Inflammatory macrophage (primary cell): Measurements from ENCODE around the gene MEGF9.
A peak's percentile ranks its signal among the peaks of the same experiment; 100 is the strongest.

Experiments used
- DNase-seq, 2 donors: peaks; one replicate each; pipeline ENCODE4 v3.0.0-alpha.2; 2020 to 2022

The MEGF9 gene

DNA sequence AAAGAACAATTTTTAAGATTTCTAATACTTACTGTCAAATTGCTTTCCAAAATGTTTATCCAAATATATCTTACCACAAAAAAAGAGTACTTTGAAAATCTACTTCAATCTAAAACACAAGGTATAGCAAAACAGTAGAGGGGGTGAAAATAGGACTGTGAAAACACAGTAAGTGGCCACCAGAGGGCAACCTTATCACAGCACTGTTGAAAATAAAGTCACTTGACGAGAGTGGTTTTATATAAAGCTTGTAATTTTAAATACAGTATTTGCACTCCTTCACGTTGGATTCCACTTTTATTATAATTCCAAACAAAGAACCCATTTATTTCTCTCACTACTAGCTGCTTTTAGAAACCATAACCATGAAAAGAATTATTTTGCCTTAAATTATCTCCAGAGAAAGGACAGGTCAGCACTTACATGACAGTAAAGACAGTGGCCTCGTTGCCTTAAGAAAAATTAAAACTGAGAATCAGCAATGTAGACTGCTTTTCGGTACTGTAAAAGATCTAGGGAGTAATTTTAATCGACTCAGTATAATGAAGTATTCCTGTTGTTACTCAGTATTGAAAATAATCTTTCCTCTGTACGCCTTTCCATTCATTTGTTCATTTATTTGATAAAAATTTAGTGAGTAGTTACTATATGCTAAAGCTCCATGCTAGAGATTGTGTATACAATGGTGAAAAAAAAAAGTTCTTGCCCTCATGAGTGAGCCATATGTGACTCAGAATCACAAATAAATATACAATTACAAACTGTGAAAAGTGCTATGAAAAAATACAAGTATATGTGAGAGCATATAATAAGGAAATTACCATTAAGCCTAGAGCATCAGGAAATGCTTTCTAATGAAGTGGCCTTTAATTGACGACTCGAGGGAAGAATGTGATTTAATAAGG lies 94.3 kb downstream of the MEGF9 start:
- peak; percentile 73 to 79 for DNase-seq

DNA sequence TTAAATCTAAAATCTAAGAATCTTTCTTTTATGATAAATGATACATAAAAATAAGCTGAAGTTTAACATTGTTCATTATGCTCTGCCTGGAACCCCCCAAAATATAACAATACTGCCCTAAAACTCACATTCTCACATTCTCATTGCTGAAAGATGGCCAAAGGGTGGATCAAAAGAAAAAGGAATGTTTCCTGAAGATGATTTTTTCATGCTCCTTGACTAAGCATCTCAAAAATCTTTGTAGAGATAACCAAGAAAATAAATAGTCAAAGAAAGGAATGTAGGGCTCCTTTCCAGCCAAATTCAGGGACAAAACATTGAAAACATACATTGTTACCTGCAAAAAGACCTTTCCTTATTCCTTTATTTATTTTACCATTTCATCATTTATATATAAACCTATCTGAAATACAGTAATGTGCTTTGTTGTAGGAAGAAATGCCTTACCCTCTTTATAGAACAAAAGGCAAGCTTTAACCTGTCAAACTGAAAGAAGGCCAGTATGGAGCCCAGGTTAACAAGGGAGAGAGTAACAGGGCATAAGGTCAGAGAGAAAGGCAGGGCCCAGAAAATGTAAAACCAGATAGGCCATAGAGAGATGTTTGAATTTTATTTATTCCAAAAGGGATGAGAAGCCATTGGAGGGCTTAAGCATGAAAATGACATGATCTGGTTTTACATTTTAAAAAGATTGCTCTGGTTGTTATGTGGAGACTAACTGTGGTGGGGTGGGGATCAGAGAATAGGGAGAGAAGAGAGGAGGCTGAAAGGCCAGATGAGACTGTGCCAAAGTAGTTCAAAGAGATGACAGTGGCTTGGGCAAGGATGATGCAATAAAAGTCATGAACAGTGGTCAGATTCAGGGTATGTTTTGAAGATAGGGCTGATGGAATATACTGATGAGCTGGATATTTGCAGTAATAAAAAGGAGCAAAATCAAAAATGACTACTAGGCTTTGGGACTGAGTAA lies 97.0 kb downstream of the MEGF9 start:
- no peak for DNase-seq

DNA sequence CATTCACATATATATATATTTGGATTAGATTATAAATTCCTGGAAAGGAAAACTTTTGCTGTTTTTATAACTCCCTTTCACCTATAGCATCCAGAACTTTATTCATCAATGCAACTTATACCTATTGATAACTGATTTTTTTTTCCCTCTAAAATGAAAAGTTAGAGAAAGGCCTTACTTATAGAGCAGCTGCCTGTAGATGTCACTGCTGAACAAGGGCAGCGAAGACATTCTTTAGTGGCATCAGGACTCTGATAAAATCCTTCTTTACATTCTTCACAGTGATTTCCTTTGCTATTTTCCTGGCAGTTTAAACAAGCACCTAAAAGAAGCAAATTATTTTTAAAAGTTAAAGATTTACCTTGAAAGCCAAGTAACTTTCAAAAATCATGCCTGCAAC lies 102.1 kb downstream of the MEGF9 start:
- DNase-seq = no peak

DNA sequence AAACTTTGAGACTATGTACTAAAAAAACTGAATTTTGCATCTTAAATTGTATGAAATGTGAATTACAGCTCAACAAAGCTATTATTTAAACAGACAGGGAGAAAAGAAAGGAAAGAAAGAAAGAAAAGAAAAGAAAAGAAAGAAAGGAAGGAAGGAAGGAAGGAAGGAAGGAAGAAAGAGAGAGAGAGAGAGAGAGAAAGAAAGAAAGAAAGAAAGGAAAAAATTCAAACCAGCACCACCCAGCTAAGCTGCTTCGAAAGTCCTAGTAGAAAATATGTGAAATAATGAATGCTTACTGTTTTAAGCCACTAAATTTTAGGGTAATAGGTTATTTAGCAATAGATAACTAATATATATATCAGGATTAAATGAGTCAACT lies 102.6 kb downstream of the MEGF9 start:
- no peak for DNase-seq

DNA sequence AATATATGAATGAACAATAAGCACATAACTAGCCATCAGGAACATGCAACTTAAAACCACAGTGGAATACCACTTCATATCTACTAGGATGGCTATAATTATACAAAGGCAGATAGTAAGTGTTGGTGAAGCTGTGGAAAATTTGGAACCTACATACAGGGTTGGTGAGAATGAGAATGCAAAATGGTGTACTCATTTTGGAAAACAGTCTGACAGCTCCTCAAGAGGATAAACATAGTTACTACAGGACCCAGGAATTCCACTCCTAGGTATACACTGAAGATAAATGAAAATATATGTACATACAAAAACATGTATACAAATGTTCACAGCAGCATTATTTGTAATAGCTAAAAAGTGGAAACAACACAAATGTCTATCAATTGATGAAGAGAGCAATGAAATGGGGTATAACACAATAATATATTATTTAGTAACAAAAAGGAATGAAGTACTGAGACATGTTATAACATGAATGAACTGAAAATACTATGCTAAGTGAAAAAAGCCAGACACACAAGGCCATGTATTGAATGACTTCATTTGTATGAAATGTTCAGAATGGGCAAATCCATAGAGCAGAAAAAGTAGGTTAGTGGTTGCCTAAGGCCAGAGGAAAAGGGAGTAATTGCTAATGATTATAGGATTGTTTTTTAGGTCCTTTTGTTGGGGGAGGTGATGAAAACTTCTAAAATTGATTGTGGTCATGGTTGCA lies 103.1 kb downstream of the MEGF9 start:
- peak in 1 of 2 donors; percentile 24 for DNase-seq

DNA sequence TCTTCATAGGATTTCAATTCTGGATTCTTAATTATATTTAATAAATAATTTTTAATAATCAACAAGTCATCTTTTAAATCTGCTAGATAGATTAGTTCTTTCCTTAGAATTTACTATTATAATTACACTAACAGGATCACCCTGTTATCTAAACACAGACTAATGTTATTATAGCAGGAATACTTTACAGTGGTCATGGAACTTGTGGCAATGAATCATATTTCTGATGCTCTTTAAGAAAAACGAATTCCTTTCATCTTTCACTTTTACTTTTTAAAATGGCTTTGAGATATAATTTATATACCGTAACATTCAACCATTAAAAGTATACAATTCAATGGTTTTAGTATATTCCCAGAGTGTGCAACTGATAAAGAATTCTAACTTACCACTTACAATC lies 104.6 kb downstream of the MEGF9 start:
- DNase-seq = no peak

DNA sequence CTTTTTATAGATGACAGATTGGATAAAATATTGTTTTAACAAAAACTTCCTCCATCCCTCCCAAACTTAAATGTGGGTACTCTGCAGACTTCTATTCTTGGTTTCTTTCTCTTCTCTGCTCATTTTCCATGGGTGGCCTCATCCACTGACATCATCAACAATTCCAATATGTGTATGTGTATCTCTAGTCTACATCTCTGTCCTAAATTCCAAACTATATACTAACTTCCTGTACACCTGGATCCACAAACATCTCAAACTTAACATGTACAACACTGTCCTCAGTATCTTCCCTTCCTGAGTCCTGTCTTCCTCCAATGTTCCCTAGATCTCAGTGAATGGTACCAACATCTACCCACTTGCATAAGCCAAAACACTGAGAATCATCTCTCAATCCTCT lies 105.8 kb downstream of the MEGF9 start:
- DNase-seq = no peak

DNA sequence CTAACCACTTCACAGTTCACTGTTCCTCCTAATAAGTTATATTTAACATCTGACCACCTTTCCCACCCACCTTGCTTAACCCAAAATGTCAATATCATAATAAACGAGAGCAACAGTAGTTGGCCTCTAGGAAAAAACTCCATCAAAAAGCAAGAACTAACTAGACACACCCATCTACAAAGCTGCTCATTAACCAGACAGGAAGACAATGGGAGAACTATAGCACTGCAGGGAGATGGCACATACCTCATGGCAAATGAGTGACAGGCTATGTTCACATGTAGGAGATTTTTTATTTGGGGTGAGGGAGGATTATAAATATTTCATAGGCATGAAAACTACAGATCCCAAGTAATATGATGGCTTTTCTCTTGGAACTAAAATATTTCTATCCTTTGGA lies 110.7 kb downstream of the MEGF9 start:
- DNase-seq = no peak

DNA sequence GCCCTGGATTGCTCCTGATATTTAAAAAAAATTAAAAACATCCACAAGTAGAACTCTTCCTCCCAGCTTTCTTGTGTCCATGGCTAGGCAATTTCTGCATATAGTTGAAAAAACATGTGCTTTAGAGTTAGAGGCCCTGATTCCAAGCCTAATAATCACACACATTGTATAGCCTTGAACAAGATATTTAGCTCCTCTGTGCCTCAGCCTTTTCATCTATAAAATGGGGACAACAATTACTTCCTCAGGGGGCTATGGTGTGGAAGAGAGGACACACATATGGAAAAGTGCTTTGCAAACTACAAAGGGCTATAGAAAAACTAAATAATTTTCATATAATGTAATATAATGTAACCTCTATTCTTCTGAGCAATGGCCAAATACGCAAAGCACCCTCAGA lies 111.3 kb downstream of the MEGF9 start:
- DNase-seq = no peak

DNA sequence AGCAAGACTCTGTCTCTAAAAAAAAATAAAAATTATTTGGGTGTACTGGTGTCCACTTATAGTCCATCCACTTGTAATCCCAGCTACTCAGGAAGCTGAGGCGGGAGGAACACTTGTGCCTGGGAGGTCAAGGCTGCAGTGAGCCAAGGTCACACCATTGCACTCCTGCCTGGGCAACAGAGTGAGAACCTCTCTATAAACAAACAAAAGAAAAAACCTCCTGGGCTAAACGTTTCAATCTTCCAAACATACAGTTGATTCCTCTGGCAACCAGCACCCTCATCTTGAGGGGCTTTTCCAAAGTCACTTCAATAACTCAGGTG lies 120.4 kb downstream of the MEGF9 start:
- DNase-seq = no peak

DNA sequence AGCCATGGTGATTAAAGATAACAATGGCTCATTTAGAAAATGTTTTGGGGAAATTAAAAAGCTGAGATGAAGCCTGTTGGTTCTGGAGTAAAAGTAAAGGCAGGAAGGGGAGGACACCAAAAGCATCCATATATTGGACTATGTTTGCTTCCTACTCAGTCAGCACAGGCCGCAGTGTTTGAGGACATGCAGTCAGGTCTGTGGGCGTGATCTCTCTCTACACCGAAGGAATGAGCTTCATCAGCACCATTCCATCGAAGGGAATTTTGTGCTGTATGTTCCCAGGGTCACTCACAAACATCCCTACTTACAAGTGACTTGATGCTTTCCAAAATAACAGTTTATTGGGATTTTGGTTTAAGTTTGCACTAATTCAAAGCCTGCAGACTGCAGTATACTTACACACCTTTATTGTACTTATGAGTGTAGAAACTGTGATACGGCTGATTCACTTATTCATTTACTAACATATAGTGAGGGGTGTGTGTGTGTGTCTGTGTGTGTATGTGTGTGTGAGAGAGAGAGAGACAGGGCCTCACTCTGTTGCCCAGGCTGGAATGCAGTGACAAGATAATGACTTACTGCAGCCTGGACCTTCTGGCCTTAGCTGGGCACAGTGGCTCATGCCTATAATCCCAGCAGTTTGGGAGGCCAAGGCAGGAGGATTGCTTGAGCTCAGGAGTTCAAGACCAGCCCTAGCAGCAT lies 120.9 kb downstream of the MEGF9 start:
- no peak for DNase-seq

DNA sequence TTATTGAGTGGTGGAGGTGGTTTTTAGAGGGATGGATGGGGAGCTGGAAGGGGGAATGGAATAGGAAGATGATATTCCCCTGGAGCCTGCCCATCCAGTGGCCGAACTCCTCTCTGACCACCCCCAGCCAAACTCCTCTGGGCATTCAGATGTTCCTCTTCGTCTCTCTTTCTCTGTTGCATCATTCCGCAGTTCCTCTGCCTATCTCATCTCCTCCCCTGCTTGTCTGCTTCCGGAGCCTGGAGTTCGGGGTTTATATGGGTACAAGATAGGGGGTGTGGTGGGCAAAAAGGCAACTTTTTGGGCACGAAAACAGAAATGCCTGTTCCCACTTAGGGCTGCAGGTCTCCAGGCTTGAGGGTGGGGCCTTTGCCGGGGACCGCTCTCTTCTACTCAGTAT lies 122.1 kb downstream of the MEGF9 start:
- no peak for DNase-seq

DNA sequence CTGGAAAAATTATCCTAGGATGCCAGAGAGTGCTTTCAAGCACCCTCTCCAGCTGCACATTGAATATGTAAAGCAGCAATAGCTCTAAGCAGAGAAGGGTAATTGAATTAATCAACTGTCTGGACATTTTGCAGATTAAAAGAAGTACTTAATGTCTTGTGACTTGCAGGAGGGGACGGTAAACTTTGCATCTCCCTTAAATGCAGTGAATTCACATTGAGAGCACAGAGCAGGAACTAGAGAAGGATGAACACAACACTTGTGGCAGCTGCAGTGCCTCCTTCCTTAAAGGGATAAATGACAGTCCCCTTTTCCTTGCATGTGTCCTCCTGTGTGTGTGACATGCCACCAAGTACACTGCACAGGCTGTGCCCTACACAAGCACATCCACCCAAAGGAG lies 126.9 kb downstream of the MEGF9 start:
- peak in 1 of 2 donors; percentile 10 for DNase-seq

DNA sequence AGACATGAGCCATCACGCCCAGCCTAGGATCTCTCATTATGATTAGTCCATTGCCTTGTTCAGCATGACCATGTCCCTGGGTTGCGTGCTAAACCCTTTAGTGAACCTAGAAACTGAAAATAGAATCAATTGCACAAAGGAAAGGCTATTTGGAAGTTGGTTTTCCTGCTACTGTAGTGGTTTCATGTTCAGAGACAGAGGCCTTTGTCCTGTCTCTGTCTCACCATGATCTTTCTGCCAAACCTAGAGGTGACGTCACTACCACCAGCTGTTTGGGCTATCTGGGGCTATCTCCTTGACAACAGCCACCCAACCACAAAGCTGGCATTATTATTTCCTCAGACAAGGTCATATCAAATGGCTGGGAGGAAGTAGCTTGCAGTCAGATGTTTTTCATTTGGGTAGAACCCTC lies 130.3 kb downstream of the MEGF9 start:
- DNase-seq = peak; percentile 84

DNA sequence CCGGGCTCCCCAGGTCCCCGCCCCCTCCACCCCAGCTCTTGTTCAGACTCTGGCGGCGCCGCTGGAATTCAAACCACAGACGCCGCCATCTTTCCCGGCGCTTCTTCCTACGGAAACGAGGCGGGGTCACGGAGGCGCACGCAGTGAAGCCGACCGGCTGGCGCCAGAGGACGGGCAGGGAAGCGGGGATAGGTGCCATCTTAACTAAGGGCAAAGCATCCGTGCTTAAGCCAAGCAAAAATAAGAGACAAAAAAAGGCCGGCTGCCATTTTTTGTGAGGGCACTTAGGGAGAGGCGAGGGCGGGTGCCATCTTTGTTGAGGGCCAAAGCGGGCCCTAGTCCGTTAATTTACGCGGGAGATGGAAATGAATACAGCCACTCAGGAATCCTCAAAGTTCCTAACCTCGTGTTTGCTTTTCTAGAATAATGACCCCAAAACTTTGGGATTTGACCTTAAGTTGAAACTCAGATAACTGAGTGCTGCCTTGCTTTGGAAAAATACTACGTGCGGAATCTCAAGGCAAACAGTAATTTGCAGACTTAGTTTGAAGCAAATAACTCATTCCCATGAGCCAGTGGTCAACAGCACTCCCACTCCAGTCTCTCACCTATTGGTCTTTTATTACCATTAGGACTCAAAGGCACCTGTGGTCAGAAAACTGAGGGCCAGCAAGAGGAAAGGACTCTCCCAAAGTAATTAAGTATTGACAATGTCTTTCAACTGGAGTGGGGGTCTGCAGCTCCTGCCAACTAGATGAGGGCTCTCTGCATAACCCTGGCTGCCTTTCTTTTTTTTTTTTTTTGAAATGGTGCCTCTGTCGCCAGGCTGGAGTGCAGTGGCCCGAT lies 134.0 kb downstream of the MEGF9 start, which contains the start of gene CDK5RAP2:
Gene CDK5RAP2, minus strand, starts transcription at position 117 of the 846 bp plus-strand sequence. CDS start 189 bp downstream, outside the sequence.
- DNase-seq = peak; percentile 98

DNA sequence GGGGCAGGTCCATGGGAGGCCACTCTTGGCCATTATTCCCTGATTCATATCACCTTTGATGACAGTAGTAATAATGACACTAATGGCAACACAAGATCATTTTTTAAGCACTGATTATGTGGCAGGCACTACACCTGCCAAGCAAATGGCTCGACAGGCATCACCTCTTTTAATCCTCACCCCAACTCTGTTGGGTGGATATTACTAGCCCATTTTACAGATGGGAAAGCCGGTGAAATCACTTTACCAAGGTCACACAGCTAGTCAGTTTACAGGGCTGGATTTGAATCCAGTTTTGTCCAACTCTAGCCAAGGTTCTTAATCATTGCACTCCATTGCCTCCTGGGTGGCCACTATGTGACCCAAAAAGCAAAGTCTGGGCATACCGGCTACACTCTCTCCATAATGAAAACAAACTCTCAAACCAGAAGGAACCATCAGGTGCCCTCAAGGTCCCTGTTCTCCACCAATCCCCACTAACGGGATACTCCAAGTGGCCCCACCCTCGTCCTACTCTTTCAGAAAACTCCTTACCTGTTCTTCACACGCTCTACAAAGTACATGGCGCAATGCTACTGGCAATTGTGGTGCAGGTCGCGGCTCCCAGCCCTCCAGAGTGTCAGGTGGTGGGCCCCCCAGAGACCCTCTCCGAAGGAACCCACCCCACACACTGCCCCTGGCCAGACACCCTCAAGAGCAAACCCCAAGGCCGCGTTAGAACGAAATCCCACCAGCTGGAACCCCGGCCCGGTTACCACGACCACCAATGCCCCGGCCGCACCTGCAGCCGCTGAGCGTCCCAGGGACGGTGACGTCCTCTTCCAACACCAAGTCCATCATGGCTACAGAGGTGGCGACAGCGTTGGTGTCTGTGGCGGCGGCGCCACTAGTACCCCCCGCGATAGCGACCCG lies 134.9 kb downstream of the MEGF9 start:
- DNase-seq = no peak

DNA sequence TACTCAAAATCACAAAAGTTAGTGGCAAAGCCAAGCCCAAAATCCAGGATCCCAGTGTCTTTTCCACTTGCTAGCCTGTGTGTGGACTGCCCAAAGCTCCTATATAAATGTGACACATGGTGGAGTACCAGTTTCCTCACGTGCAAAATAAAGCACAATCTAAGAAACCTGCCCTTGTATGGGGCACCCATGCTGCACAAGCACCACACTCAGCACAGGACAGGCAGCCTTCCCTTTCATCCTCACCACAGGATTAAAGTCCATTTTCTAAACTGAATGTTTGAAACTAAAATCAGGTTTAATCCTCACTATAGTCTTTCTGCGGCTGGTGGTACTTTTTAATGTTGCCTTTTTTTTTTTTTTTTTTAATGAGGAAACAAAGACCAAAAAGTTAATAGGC lies 139.8 kb downstream of the MEGF9 start:
- DNase-seq = no peak

DNA sequence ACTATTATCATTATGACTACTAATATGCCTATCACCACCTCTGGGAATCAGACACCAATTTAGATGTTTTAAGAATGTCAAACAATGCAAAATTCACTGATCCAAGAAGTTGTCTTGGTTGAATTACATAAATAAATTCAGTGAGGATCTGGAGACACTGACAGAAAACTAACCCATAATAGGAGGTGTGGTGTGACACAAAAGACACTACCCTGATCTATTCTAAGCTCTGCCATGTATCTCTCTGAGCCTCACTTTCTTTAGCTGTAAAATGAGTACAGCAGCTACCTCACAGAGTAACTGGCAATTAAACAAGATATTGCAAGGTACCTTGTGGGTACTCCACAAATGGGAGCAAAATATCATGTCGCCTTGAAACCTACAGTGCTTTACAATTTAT lies 141.8 kb downstream of the MEGF9 start:
- no peak for DNase-seq

DNA sequence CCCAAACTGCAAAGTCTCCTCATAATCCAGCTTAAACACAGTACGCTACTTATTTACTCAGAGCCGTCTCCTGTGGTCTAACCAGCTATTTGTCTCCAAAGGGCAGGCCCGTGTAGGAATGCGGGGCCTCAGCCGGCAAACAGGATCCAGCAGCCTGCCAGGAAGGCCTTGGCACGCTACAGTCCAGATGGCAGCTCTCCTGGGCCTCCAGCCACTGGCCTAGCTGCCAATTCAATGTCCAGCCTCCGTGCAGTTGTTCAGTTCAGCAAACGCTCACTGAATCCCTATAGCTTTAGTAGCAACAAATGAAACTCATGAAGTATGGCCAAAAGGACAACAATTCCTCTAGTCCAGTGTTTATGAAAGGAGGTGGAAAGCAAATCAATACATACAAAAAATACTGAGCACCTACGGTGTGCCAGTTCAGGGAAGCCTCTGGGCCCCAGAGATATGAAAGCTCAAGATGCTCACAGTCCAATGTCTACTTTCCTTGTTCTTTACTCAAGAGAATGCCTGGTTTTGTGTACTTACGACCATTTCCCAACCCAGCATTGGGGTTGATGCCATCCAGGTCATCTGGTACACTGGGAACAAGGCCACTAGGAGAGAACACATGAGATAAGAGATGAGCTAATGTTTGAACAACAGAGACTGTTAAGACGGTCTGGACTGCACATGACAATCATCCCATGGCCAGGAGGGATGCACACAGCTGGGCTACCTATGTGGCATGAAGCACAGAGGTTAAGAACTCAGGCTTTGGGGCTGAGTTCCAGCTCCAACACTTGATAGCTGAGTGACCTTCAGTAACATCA lies 142.6 kb downstream of the MEGF9 start:
- DNase-seq = no peak
